T-helper 1 cell treated with Interleukin-12 subunit alpha and Interleukin-12 subunit beta and Interleukin-4 antibody, amounts not matched to agents 30 ng/mL and 1 ng/mL, for 36 hours (primary cell): ENCODE measurements around the gene C1QTNF1. TPM values are rescaled to one million over a fixed set of nuclear protein-coding genes. Genes with fewer than 3 reads are reported as not detected.
"Not testable (repeated sequence)": the region's sequence is repeated elsewhere in the genome, so short reads cannot be mapped to it uniquely, and the experiment has no call there.

Source experiments
- intact Hi-C: fragments of 100-400 bp; cut with micrococcal nuclease; formaldehyde crosslinking; loops from one replicate; pipeline ENCODE4 v1.15.1; 2024
- total RNA-seq: library from RNA; stranded (reverse); gene quantifications from 2 replicates; pipeline ENCODE4 v1.2.3, GENCODE V29; 2022

C1QTNF1 gene
- total RNA-seq, 1 donor from 2014 or later: not detected

DNA sequence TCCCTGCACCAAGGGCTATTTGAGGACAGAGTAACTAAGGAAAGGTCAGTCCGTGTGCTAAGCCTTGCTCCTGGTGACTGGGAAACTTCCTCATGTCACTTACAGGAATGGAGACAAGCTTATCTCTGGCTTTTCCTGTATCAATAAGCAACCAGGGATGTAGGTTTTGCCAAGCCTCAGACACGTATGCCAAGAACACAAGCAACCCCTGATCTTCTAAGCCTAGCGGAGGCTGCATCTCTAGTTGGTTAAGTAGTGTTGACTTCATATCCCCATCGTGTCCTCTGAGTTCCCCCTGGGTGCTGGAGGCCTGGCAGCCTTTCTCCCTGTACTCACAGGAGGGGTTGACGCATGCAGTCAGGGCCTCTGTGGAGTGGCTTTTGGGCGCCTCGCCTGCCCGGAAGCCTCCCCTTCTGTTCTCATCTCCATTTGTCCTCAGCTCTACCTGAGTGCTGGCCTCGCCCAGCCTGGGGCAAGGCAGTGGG is 1.4 kb upstream of the C1QTNF1 start:
- intact Hi-C loops: no loop called here

DNA sequence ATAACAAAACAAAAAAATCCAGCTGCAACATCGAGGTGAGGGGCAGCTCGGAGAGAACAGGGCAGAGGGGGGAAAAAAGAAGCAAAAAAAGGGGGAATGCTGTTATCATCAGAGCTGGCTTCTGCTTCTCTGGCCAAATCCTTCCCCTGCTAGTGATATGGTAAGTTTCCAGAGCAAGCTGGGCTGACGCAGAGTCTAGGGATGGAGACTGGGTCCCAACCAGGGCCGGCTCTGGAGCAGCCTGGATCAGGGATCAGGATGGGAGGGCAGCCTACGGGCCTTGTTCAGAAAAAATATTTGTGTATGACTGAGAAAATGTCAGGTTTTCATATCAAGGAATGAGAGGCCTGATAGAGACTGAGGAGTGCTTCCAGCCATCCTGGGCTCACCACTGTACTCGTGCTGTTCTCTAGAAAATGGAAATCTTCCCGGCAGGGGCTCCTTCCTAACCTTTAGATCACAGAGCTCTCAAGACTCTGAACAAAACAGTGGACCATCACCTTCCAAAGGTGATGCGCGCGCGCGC is 726 bp upstream of the C1QTNF1 start:
- intact Hi-C loops: no loop called here

DNA sequence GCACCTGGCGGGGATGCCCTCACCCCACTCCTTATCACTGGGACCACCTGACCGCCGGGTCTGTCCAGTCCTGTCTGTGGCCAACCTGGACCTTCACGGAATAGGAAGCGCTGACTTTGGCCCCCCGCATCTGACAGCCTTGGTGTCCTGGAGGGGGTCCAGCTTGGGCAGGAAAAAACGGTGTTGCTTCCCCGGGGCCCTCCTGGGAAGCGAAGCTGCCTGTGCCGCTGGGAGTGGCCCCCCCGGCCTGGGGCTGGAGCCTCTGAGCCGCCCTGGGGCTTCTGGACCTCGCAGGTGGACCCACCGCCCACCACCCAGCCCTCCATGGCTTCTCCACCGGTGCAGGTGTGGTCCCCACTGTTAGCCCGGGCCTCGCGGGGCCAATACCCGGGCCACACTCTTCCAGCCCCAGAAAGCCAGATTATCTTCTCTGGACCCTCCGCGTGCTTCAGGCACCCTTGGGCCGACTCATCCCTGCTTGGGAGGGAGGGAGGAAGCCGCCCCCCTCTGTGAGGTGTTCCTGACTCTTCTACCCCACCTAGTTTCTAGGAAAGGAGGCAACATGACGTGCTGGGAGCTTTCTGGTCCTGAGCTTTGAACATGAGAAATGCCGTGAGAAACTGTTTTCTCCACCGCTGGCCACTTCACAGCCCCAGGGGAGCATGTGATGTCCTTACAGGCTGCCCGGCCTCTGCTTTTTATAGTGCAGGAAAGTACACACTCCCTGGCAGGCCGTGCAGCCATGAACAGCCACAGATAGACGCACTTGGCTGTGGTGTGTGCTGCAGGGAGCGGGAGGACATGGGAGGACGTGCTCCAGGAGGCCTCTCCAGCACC is 1.1 kb downstream of the C1QTNF1 start:
- intact Hi-C loops: no loop called here

DNA sequence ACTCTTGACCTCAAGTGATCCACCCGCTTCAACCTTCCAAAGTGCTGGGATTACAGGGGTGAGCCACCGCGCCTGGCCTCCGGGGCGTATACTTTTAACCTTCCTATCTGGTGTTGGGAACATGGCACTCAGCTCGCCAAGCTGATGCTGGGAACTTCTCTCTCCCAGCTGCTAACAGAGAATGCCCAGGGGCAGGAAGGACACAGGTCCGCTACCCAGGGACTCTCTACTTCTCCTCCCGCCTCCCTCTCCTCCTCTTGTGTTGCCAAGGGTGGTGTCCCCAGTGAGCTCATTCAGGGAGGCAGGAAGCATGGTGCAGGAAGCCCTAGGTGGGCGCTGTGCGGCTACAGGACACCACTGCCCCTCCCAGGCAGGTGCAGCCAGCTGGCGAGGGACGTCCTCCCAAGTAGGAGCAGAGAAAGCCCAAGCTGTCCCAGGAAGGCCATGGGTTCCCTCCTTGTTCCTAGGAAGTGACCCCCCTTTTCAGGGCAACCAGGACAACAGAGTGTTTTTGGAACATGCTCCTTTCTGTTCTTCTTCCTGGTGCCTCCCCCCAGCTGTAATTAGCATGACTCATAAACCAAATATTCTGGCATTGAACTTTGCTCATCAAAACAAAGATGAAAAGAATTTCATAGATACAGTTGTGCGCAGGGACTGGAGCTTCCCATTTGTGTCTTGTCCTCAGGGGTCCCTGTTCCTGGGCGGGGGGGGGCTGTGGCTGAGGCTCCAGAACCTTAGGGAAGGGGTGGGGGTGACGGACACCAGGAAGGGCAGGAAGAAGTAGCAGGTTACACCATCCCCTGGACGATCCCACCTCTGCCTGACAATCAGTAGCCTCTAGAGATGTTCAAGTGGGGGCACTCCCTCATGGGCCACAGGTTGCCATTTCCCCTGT is 2.7 kb downstream of the C1QTNF1 start:
- intact Hi-C loops: no loop called here

DNA sequence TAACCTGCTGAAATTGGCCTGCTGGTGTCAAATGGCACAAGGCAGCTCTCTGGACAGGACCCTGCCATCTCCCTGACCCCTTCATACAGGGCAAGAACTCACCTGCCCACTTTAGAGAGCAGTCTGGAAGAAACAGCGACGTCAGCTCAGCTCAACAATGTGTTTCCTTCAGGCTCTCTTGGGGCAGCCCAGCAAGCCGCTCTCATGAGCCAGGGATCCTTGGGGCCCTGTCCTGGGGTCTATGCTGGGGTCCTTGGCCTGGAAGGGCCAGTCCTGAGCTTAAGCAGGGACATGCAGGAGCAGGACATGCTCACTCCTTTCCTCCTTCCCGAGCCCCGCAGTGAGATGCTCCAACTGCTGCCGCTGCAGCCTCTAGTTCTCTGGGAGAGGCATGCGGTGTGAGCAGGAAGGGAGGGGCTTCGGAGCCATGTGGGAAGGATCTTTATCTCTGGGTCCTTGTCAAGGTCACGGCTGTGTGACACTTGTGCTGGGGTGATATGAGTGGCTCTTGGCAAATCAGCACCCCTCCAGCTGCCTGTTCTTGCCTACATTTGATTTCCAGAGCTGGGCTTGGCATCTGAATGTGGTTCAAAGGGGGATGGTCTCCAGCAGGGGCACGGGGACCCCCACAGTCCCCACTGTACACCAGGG is 3.4 kb downstream of the C1QTNF1 start:
- intact Hi-C loops: no loop called here

DNA sequence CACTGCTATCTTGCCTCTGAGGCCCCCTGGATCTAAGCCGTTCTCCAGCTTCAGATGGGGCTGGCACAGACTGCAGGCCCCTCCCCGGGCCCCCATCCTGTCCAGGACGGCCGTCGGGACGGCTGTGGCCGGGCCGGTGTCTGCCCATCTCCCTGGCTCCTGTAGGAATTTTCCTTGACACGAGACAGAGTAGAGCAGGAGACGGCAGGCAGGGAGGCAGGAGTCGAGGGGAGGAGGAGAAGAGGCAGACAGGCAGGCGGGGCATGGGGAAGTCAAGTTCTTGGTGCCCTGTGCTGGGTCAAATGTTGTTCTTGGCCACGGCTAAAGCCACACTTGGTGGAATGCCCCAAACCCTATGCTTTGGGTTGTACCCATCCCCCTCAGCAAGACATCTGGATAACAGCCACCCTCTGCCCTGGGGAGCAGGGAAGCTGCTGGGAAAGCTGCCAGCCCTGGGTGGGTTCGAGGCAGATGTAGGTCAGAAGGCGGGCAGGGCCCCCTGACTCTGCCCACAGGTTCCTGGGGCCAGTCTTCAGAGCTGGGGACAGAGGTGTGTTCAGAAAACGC is 4.0 kb downstream of the C1QTNF1 start:
- intact Hi-C loops: no loop called here

DNA sequence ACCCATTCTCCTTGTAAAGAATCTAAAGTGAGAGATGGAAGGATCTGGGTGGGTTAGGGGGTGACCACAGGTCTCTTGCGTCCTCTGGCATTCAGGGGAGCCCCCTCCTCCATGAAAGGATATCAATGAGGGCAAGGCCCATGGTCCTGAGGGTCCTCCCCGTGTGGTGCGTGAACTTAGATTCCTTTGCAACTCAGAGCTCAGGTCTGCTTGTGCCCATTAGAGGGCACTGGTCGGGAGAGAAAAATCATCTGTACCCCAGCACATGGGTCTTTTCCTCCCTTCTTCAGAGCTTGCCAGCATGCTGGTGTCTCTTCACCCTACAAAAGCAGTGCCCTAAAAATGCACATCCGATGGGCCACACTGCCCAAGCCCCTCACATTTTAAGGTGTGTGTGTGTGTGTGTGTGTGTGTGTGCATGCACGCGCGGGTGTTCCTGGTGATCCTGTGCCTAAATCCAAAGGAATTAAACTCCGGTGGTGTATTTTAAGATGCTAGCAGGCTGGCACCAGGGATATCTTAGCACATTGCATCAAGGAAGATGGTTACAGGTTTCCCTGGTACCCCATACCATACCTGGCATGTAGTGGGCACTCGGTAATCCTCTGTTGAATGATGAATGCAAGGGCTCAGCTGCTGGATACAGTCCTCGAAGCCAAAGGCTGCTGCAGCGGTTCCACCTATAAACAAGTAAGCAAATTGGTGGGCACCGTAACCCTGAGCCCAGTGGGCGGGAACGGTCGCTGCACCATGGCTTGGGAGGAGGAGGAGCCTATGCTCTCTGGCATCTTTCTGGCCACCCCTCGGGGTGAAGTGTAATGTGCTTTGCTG is 4.7 kb downstream of the C1QTNF1 start:
- intact Hi-C loops: no loop called here

DNA sequence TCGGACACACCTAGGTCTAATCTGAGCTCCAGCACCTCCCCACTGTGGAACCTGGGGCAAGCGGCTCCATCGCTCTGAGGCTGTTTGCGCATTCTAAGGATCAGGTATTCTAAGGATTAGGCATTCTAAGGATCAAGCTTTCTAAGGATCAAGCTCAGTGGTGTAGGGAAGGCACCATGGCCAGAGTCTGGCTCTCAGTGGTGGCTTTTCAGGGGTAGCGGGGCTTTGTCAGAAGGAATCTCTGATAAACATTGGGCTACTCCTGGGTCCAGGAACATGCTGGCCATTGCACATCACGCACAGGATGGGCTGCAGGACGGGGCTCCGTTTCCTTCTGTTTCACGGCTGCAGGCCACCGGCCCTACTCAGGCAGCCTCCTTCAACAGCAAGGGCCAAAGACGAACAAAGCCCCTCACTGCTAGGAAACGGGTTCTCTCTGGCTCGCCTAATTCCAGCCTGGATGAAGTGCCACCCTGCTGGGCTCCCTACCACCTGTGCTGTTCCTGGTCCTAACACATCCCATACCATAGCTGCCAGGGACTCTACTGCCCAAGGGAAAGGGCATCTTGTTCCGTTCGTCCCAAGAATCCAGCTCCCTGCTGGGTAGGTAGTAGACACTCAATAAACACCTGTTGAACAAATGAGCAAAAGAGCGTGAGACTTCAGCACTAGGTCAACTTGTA is 5.5 kb downstream of the C1QTNF1 start:
- intact Hi-C loops: no loop called here

DNA sequence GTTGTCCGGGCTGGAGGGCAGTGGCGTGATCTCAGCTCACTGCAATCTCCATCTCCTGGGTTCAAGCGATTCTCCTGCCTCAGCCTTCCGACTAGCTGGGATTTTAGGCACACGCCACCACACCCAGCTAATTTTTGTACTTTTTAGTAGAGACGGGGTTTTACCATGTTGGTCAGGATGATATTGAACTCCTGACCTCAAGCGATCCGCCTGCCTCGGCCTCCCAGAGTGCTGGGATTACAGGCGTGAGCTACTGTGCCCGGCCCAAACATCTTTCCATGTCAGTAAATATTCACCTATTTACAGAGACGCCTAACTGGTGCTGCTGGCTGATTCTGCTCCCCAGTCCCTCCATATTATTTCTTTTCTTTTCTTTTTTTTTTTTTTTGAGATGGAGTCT is 6.7 kb downstream of the C1QTNF1 start:
- intact Hi-C loops: not testable (repeated sequence)

DNA sequence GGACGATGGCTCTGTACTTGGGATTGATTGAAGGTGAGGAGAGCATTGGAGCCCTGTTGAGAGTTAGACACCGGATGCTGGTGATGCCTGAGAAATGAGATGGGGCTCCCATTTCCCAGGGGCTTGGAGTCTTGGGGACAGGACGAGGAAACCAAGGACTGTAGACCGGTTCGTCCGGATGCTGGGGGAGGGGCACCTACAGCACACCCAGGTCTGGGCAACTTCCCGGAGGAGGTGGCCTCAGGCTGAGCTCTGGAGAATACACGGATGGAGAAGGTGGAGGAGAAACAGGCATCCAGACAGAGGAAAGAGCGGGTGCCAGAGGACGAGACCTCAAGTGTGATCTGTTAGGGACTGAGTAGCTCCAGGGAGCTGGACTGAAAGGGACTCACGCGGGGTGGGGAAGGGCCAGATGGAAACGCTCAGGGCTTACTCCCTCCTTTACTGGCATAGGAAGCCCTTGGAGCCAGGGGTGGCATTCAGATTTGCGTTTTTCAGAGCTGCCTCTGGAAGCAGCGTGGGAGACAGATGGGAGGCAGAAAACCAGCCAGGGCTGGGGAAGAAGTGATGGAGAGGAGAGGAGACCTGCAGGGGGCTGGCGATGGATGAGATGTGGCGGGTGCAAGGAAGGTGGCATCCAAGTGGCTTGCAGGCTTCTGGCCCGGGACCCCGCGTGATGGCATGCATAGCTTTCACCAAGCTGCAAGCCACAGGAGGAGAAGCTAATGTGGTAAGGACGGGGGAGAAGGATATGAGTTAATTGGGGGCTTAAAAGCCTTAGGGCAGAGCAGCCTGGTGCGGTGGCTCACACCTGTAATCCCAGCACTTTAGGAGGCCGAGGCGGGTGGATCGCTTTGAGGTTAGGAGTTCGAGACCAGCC is 8.3 kb downstream of the C1QTNF1 start:
- intact Hi-C loops: no loop called here

DNA sequence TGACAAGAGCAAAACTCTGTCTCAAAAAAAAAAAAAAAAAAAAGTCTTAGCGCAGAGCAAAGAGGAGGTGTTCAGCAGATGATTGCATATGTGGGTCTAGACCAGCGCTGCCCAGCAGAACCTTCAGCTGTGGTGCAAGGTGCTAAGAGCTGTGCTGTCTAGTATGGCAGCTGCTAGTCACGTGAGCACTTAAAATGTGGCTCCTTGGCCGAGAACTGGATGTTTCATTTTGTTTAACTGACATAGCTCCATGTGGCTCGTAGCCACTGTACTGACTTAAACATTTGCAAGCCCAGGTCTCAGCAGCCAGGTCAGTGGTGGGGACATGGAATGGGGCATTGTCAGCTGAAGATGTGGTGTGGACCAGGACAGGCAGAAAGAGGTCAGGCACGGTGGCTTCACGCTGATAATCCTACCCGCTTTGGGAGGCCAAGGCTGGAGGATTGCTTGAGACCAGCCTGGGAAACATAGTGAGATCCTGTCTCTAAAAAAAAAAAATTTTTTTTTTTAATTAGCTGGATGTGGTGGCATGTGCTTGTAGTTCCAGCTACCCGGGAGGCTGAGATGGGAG is 9.2 kb downstream of the C1QTNF1 start:
- intact Hi-C loops: no loop called here

DNA sequence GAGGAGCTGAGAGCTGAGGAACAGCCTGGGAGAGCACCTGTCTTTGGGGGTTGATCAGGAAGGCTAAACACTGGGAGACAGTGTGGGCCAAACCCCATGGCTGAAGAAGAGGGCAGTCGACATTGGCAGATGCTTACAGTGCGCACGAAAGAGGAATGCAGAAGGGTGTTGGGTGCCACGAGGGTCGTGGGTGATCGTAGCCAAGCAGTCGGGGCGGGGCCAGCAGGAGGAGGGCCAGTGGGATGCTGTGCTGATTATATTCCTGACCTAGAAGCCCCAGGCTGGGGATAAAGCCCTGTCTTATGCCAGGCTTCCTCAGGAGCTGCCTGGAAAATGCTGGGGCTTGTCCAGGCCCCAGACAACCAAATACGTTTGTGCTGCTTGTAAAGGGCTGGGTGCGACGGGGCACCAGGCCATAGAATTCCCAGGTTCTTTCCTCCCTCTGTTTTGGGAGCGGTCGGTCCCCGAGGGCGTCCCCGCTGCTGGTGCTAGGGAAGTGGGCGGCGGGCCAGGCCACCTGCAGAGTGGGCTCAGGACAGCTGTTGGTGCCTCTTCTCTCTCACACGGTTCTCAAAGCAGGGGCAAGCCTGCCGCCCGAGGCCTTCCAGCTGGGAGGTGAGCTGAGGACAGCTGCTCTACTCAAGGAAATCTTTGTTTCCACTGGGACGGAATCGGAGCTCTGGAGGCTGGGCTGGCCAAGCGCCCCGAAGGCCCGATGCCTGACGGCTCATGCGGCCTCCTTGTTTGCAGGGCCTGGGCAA is 10.0 kb downstream of the C1QTNF1 start:
- intact Hi-C loops: no loop called here

DNA sequence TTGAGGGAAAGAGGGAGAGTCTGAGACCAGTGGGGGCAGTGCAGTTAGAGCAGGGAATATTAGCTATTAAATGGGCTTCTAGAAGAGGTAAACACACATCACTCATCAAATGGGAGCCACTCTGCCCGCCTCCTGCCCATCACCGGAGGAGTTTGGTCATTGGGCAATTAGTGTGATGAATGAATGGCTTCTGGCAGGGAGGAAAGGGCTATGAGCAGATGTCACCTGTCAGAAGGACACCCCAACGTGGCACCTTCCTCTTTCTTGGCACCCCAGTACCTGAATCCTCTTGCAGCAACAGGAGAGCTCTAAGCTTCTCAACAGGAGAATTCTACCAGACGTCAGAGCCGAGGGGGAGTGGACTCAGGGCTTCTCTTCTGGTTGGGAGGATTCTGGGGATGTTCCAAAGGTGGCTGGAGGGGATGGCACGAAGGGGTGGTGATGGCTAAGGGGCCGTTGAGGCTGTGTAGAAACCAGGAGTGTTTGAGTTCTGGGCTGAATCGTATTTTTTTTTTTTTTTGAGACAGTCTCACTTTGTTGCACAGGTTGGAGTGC is 11.0 kb downstream of the C1QTNF1 start:
- intact Hi-C loops: no loop called here

DNA sequence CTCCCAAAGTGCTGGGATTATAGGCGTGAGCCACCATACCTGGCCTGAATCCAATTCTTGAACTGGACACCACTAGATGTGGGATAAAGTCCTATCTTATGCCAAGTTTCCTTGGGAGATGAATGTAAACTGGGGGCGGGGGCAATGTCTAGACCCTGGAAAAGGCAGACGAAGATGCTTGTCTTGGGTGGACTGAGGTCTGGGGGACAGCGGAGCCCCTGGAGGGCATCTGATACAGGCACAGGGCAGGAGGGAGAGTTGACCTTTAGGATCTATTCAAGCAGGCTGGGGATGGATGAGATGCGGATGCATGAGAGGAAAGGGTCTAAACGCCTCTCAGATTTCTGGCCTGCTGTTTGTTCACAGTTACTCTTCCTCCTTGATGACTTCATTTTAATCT is 11.7 kb downstream of the C1QTNF1 start:
- intact Hi-C loops: no loop called here

DNA sequence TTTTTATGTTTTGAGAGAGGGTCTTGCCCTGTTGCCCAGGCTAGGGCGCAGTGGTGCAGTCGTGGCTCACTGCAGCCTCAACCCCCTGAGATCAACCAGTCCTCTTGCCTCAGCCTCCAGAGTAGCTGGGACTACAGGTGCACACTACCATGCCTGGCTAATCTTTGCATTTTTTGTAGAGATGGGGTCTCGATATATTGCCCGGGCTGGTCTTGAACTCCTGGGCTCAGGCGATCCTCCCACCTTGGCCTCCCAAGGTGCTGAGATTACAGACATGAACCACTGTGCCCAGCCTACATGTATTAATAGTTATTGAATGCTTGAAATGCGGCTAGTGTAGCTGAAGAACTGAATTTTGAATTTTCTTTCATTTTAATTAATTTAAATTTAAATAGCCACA is 12.2 kb downstream of the C1QTNF1 start:
- intact Hi-C loops: no loop called here

DNA sequence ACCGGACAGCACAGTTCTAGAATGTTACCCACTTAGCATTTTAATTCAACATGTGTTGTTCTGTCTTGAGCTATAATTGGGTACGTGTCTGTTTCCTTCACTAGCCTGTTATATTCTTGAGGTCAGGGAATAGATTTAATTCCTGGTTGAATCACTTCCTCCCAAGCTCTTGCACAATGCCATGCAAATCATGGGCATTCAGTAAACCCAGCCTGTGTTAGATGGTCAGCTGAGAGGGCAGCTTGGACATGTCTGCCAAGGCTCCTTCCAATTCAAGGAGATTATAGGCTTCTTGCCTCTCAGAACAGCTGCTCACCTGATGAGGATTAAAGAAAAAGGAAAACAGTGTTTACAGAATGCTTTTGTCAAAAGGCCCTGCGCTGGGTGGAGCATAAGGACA is 12.6 kb downstream of the C1QTNF1 start:
- intact Hi-C loops: no loop called here

DNA sequence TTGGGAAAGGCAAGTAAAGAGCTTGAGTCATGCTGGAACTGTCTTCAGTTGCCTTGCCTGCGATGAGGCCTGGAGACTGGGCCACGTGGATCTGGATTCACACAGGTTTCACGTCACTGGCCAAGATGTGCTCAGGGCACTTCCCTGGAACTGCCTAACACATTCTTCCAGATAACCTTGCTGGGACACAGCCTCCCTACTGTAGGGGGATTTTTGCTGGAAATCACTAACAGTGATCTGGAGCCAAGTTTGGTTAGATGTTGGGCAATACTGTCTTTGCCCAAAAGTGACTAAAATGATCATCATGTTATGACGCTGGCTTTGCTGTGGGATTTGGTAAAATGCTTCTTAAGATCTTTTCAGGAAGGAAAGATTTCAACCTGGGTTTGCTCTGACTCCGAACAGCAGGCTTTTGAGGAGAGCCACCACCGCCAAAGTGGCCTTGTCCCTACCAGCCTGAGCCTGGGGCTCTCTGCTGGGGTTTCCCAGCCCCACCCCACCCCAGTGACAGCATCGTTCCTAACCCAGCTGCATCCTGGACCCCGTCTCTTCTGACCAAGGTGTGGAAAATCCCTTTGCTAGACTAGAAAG is 14.7 kb downstream of the C1QTNF1 start:
- intact Hi-C loops: no loop called here
